RWPE1 (cell line): ENCODE measurements around the gene MAGEB10.

Experiments used
- CTCF ChIA-PET: fragments of 350-600 bp; sonication (Branson Sonifier 250); formaldehyde crosslinking; extraction: SDS; loops from one replicate; lab custom pipeline; 2021; lab: Yijun Ruan, JAX
- POLR2A ChIA-PET: fragments of 400-600 bp; formaldehyde crosslinking; extraction: SDS; loops from one replicate; lab custom pipeline; 2020; ENCODE audit warnings: antibody characterized with exemption; ENCODE audit not compliant: low non-redundant PET; lab: Yijun Ruan, JAX
- DNase-seq: peaks from one replicate; pipeline ENCODE4 v3.0.0; 2012; ENCODE audit warnings: low spot score
- H3K27ac ChIP-seq: fragments of 450-650 bp; 2 replicates; pipeline ENCODE4 v1.5.1; 2017
- CTCF ChIP-seq: fragments of 450-650 bp; conservative IDR thresholded peaks from 2 replicates; pipeline ENCODE4 v1.5.1; 2017; ENCODE audit warnings: low read depth, mild to moderate bottlenecking

Gene MAGEB10

GRCh38 chrX:27807690-27808089 lies at the start of gene MAGEB10:
Gene MAGEB10 (plus strand): TSS chrX:27807990. CDS start chrX:27821307, 13,317 bp downstream.
- TF ChIP-seq CTCF, result no peak
- no peak within 1 kb of the TSS for H3K27ac ChIP-seq
- ChIA-PET POLR2A (no interaction called here), CTCF (no interaction called here)
- no peak for DNase-seq

GRCh38 chrX:27765718-27766117 lies 42.1 kb upstream of the MAGEB10 start:
- TF ChIP-seq CTCF, result no peak
- H3K27ac ChIP-seq, result no peak overlapping the region
- CTCF ChIA-PET, result interaction anchor here (0.6 kb wide), 1 partner anchor 42 kb away, joined by 4 read pairs; no protein-coding TSS in a partner anchor
- no peak for DNase-seq
- POLR2A ChIA-PET, result no interaction called here

GRCh38 chrX:27767387-27767786 lies 40.4 kb upstream of the MAGEB10 start:
- CTCF ChIA-PET, result no interaction called here
- no peak for DNase-seq
- H3K27ac ChIP-seq, result no peak overlapping the region
- POLR2A ChIA-PET, result no interaction called here
- TF ChIP-seq CTCF, result no peak

GRCh38 chrX:27775984-27776383 lies 31.8 kb upstream of the MAGEB10 start:
- no peak overlapping the region for H3K27ac ChIP-seq
- POLR2A ChIA-PET, result no interaction called here
- no peak for TF ChIP-seq CTCF
- CTCF ChIA-PET, result no interaction called here
- DNase-seq, result no peak

- H3K27ac ChIP-seq, result no peak overlapping the region
- POLR2A ChIA-PET, result no interaction called here
Observed at GRCh38 chrX:27796640-27797257, 11.0 kb upstream of the MAGEB10 start.

GRCh38 chrX:27797575-27797974 lies 10.2 kb upstream of the MAGEB10 start:
- no peak for DNase-seq
- H3K27ac ChIP-seq, result no peak overlapping the region
- ChIA-PET CTCF (no interaction called here), POLR2A (no interaction called here)
- no peak for TF ChIP-seq CTCF

More at GRCh38 chrX:27796640-27797257, 11.0 kb upstream of the MAGEB10 start:
- no peak for TF ChIP-seq CTCF
- CTCF ChIA-PET, result no interaction called here
- no peak for DNase-seq
